ENCODE measurements around the gene CRYBA2.

The CRYBA2 gene

DNA sequence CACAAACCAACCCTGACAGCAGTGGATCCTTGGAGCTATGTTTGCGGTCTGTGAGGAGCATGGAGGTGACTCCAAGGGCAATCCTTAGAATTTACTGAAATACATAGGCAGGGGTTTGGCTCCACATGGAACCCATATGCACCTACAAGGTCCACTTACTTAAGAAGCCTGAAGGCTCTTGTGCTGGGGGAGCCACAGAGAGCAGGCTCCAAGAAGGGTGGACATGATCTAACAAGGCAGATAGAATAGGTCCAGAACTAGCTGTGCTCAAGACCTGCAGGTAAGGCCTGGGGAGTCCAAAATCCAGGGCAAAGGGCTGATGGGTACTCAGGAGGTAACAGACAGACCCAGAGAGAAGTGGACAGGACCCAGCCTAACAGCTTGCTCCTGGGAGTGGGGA is 34.9 kb downstream of the CRYBA2 start:
- no peak for TF ChIP-seq SIN3A (IDR thresholded peaks at IDR 0.05; ENCODE audit: borderline replicate concordance, insufficient read depth, low read length)
- no peak for TF ChIP-seq FOXP2 (optimal IDR thresholded peaks at IDR 0.05; ENCODE audit: borderline replicate concordance, extremely low read depth, extremely low read length, insufficient read depth)
- TF ChIP-seq POLR2AphosphoS5 (IDR thresholded peaks at IDR 0.05; ENCODE audit: low read depth, low read length): no peak
- no peak for TF ChIP-seq TAF1 (IDR thresholded peaks at IDR 0.05; ENCODE audit: borderline replicate concordance, insufficient read depth, low read length)
- no peak for TF ChIP-seq REST (IDR thresholded peaks at IDR 0.05; ENCODE audit: insufficient read depth in 1 of 2, low read depth in 2 of 2, low read length in 2 of 2)

GRCh38 chr2:218957671-218958070 is 35.6 kb downstream of the CRYBA2 start:
- TF ChIP-seq TAF1 (IDR thresholded peaks at IDR 0.05; ENCODE audit: borderline replicate concordance, insufficient read depth, low read length) (no peak), SIN3A (IDR thresholded peaks at IDR 0.05; ENCODE audit: borderline replicate concordance, insufficient read depth, low read length) (no peak), FOXP2 (optimal IDR thresholded peaks at IDR 0.05; ENCODE audit: borderline replicate concordance, extremely low read depth, extremely low read length, insufficient read depth) (no peak), POLR2AphosphoS5 (IDR thresholded peaks at IDR 0.05; ENCODE audit: low read depth, low read length) (no peak), REST (IDR thresholded peaks at IDR 0.05; ENCODE audit: insufficient read depth in 1 of 2, low read depth in 2 of 2, low read length in 2 of 2) (no peak)

DNA sequence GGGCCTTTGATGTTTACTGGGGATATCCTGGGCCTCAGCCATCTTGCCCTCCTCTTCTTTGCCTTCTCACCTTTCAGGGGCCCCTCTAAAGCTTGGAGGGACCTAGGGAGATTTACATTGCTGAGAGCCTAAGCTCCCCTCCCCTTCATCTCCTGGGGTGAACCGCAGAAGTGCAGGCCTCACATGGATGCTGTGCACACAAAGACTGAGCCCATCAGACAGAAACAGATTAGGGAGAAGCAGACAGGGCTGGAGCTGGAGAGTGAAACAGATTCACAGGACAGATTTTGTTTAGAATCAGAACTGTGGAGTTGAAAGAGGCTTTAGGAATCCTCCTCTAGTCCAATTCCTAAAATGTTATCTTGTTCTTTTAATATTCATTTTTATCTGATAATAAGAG is 37.2 kb downstream of the CRYBA2 start:
- no peak for TF ChIP-seq FOXP2 (optimal IDR thresholded peaks at IDR 0.05; ENCODE audit: borderline replicate concordance, extremely low read depth, extremely low read length, insufficient read depth)
- TF ChIP-seq SIN3A (IDR thresholded peaks at IDR 0.05; ENCODE audit: borderline replicate concordance, insufficient read depth, low read length): no peak
- TF ChIP-seq POLR2AphosphoS5 (IDR thresholded peaks at IDR 0.05; ENCODE audit: low read depth, low read length): no peak
- no peak for TF ChIP-seq REST (IDR thresholded peaks at IDR 0.05; ENCODE audit: insufficient read depth in 1 of 2, low read depth in 2 of 2, low read length in 2 of 2)
- TF ChIP-seq TAF1 (IDR thresholded peaks at IDR 0.05; ENCODE audit: borderline replicate concordance, insufficient read depth, low read length): no peak

DNA sequence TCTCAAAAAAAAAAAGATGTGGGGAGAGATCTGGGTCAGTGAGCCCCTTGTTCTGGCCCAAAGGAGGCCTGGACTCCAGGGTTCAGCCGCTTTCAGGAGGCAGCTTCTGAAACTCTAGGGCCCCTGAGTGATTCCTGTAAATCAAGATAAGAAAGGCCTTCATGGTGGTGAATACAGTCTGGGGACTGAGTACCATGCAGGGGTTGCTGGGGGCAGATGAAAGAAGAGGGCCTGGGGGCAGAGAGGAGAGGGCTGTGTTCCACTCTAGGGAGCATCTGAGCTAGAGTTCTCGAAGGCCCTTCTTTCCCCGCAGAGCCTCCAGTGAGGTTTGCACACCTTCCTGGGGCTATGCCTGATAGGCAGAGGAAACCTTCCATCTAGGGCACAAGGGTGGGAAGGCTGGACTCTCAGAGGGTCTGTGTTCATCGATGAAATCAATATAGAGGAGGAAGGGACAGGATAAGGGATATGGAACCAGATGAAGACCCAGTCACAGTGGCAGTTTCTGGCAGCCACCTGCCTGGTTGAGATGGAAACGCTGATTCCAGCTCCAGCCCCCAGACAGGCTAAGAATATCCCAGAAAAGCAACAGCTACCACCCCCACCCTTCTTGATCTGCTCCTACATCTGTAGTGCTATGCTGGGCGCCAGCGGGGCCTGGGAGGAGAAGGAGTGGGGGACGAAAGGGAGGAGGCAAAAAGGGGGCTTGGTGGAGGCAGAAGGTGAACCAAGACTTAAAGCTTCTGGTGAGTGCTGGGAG is 38.5 kb downstream of the CRYBA2 start:
- TF ChIP-seq SIN3A (IDR thresholded peaks at IDR 0.05; ENCODE audit: borderline replicate concordance, insufficient read depth, low read length): no peak
- no peak for TF ChIP-seq POLR2AphosphoS5 (IDR thresholded peaks at IDR 0.05; ENCODE audit: low read depth, low read length)
- no peak for TF ChIP-seq FOXP2 (optimal IDR thresholded peaks at IDR 0.05; ENCODE audit: borderline replicate concordance, extremely low read depth, extremely low read length, insufficient read depth)
- no peak for TF ChIP-seq TAF1 (IDR thresholded peaks at IDR 0.05; ENCODE audit: borderline replicate concordance, insufficient read depth, low read length)
- TF ChIP-seq REST (IDR thresholded peaks at IDR 0.05; ENCODE audit: insufficient read depth in 1 of 2, low read depth in 2 of 2, low read length in 2 of 2): no peak

Data from PFSK-1 (cell line).